HEK293T (cell line): ENCODE measurements around the gene ELK3.

Experiments used
- CTCF ChIA-PET: fragments of 350-600 bp; formaldehyde crosslinking; extraction: SDS; loops from one replicate; lab custom pipeline; 2021; ENCODE audit warnings: antibody characterized with exemption, inconsistent platforms; lab: Yijun Ruan, JAX
- POLR2A ChIA-PET: fragments of 350-600 bp; formaldehyde crosslinking; extraction: SDS; loops from one replicate; lab custom pipeline; 2020; ENCODE audit warnings: antibody characterized with exemption, inconsistent platforms; lab: Yijun Ruan, JAX
- DNase-seq: peaks from one replicate; pipeline ENCODE4 v3.0.0; 2012; ENCODE audit warnings: mixed read lengths; ENCODE audit errors: extremely low spot score
- ARNT ChIP-seq: fragments of 450-650 bp; IDR thresholded peaks from 2 replicates; pipeline ENCODE4 v1.6.1; 2017; ENCODE audit warnings: mild to moderate bottlenecking
- BHLHE40 ChIP-seq: fragments of 450-650 bp; IDR thresholded peaks from 2 replicates; pipeline ENCODE4 v1.6.1; 2016; ENCODE audit warnings: mild to moderate bottlenecking, moderate library complexity, borderline replicate concordance
- CTBP1 ChIP-seq: fragments of 450-650 bp; IDR thresholded peaks from 2 replicates; pipeline ENCODE4 v1.6.1; 2016; ENCODE audit warnings: borderline replicate concordance
- ELF4 ChIP-seq: fragments of 450-650 bp; IDR thresholded peaks from 2 replicates; pipeline ENCODE4 v1.6.1; 2017; ENCODE audit warnings: antibody characterized with exemption
- FOXA1 ChIP-seq: fragments of 450-650 bp; IDR thresholded peaks from 2 replicates; pipeline ENCODE4 v1.6.1; 2016; ENCODE audit warnings: mild to moderate bottlenecking
- FOXK2 ChIP-seq: fragments of 450-650 bp; IDR thresholded peaks from 2 replicates; pipeline ENCODE4 v1.6.1; 2016; ENCODE audit warnings: mild to moderate bottlenecking
- FOXM1 ChIP-seq: fragments of 450-650 bp; IDR thresholded peaks from 2 replicates; pipeline ENCODE4 v1.6.1; 2017; ENCODE audit warnings: mild to moderate bottlenecking, borderline replicate concordance
- HDGF ChIP-seq: fragments of 450-650 bp; IDR thresholded peaks from 2 replicates; pipeline ENCODE4 v1.6.1; 2017; ENCODE audit warnings: antibody characterized with exemption, borderline replicate concordance
- L3MBTL2 ChIP-seq: fragments of 450-650 bp; conservative IDR thresholded peaks from 2 replicates; pipeline ENCODE4 v1.6.1; 2016; ENCODE audit warnings: mild to moderate bottlenecking
- LEF1 ChIP-seq: fragments of 450-650 bp; IDR thresholded peaks from 2 replicates; pipeline ENCODE4 v1.6.1; 2017; ENCODE audit warnings: mild to moderate bottlenecking, borderline replicate concordance
- NFRKB ChIP-seq: fragments of 450-650 bp; IDR thresholded peaks from 2 replicates; pipeline ENCODE4 v1.6.1; 2016; ENCODE audit warnings: mild to moderate bottlenecking, moderate library complexity
- PKNOX1 ChIP-seq: fragments of 450-650 bp; IDR thresholded peaks from 2 replicates; pipeline ENCODE4 v1.6.1; 2016
- SP1 ChIP-seq: fragments of 450-650 bp; IDR thresholded peaks from 2 replicates; pipeline ENCODE4 v1.6.1; 2017
- SUZ12 ChIP-seq: fragments of 450-650 bp; IDR thresholded peaks from 2 replicates; pipeline ENCODE4 v1.6.1; 2016; ENCODE audit warnings: mild to moderate bottlenecking
- TARDBP ChIP-seq: fragments of 450-650 bp; IDR thresholded peaks from 2 replicates; pipeline ENCODE4 v1.6.1; 2016
- ZNF384 ChIP-seq: fragments of 450-650 bp; IDR thresholded peaks from 2 replicates; pipeline ENCODE4 v1.6.1; 2016

Gene ELK3

GRCh38 chr12:96170762-96171161 is 23.4 kb upstream of the ELK3 start:
- CTCF ChIA-PET = no interaction called here
- DNase-seq = no peak

GRCh38 chr12:96171905-96172304 is 22.3 kb upstream of the ELK3 start:
- no peak for DNase-seq
- ChIA-PET POLR2A (no interaction called here), CTCF (no interaction called here)
- no peak for TF ChIP-seq SUZ12
- no peak for TF ChIP-seq ARNT
- TF ChIP-seq L3MBTL2 = no peak

More at GRCh38 chr12:96170762-96171161, 23.4 kb upstream of the ELK3 start:
- TF ChIP-seq CTBP1 (no peak), SP1 (no peak), FOXK2 (no peak), FOXM1 (no peak), ELF4 (no peak), NFRKB (no peak), FOXA1 (no peak), BHLHE40 (no peak), SUZ12 (no peak), PKNOX1 (no peak), ZNF384 (no peak), HDGF (no peak), ARNT (no peak), L3MBTL2 (no peak), TARDBP (no peak)
- POLR2A ChIA-PET = no interaction called here

- TF ChIP-seq SUZ12 = no peak
- TF ChIP-seq HDGF = no peak
- no peak for TF ChIP-seq NFRKB
- no peak for TF ChIP-seq FOXA1
- TF ChIP-seq ZNF384 = no peak
- no peak for TF ChIP-seq LEF1
- TF ChIP-seq FOXK2 = no peak
- no peak for TF ChIP-seq BHLHE40
- no peak for TF ChIP-seq FOXM1
- TF ChIP-seq ARNT = no peak
- no peak for TF ChIP-seq PKNOX1
- no peak for TF ChIP-seq TARDBP
- TF ChIP-seq SP1 = no peak
- no peak for TF ChIP-seq L3MBTL2
- no peak for TF ChIP-seq CTBP1
- POLR2A ChIA-PET = no interaction called here
- no peak for DNase-seq
- CTCF ChIA-PET = no interaction called here
Measured at GRCh38 chr12:96172981-96173380, 21.2 kb upstream of the ELK3 start.

- CTCF ChIA-PET = no interaction called here
- TF ChIP-seq ZNF384 (no peak), FOXM1 (no peak), PKNOX1 (no peak), NFRKB (no peak), HDGF (no peak), LEF1 (no peak)
- POLR2A ChIA-PET = no interaction called here
- DNase-seq = no peak
Measured at GRCh38 chr12:96176575-96176974, 17.6 kb upstream of the ELK3 start.

- CTCF ChIA-PET = interaction anchor here (0.6 kb wide), 1 partner anchor 20 kb away, joined by 5 read pairs; no protein-coding TSS in a partner anchor
- no peak for DNase-seq
- POLR2A ChIA-PET = no interaction called here
Measured at GRCh38 chr12:96177013-96177412, 17.2 kb upstream of the ELK3 start.

More at GRCh38 chr12:96177013-96177412, 17.2 kb upstream of the ELK3 start:
- TF ChIP-seq L3MBTL2 = no peak
- no peak for TF ChIP-seq ELF4
- TF ChIP-seq HDGF = no peak
- TF ChIP-seq CTBP1 = no peak
- TF ChIP-seq FOXK2 = no peak
- no peak for TF ChIP-seq TARDBP
- TF ChIP-seq ZNF384 = no peak
- no peak for TF ChIP-seq PKNOX1
- TF ChIP-seq BHLHE40 = no peak
